HuH-7 (cell line): ENCODE results near the gene VWA8.
"Not testable (repeated sequence)": the region's sequence is repeated elsewhere in the genome, so short reads cannot be mapped to it uniquely, and the experiment has no call there.

Source experiments
- DNase-seq: peaks from one replicate; pipeline ENCODE4 v3.0.0; 2011; ENCODE audit warnings: low spot score

Gene VWA8

GRCh38 chr13:41588448-41588847, 372.5 kb downstream of the VWA8 start:
- DNase-seq = no peak

- no peak for DNase-seq
Measured at GRCh38 chr13:41587490-41587889, 373.4 kb downstream of the VWA8 start.

- no peak for DNase-seq
Measured at GRCh38 chr13:41586216-41586615, 374.7 kb downstream of the VWA8 start.

GRCh38 chr13:41582027-41582463, 378.9 kb downstream of the VWA8 start:
- no peak for DNase-seq

- no peak for DNase-seq
Measured at GRCh38 chr13:41580345-41580744, 380.6 kb downstream of the VWA8 start.

- DNase-seq = no peak
Measured at GRCh38 chr13:41579881-41580280, 381.0 kb downstream of the VWA8 start.

GRCh38 chr13:41579168-41579567, 381.7 kb downstream of the VWA8 start:
- DNase-seq = no peak

GRCh38 chr13:41578371-41578770, 382.5 kb downstream of the VWA8 start:
- no peak for DNase-seq

GRCh38 chr13:41577436-41577835, 383.5 kb downstream of the VWA8 start:
- DNase-seq = peak; percentile 34

GRCh38 chr13:41573640-41574039, 387.3 kb downstream of the VWA8 start:
- DNase-seq = not testable (repeated sequence)

- not testable (repeated sequence) for DNase-seq
Measured at GRCh38 chr13:41571817-41572340, 389.0 kb downstream of the VWA8 start.

- no peak for DNase-seq
Measured at GRCh38 chr13:41568972-41569351, 391.9 kb downstream of the VWA8 start.

- DNase-seq = no peak
Measured at GRCh38 chr13:41568143-41568971, 392.6 kb downstream of the VWA8 start.

GRCh38 chr13:41567363-41567762, 393.5 kb downstream of the VWA8 start:
- no peak for DNase-seq

- DNase-seq = no peak
Measured at GRCh38 chr13:41565846-41566245, 395.1 kb downstream of the VWA8 start.

GRCh38 chr13:41565216-41565615, 395.7 kb downstream of the VWA8 start:
- DNase-seq = no peak

- no peak for DNase-seq
Measured at GRCh38 chr13:41563984-41564365, 396.9 kb downstream of the VWA8 start.

GRCh38 chr13:41563341-41563983, 397.4 kb downstream of the VWA8 start:
- DNase-seq = no peak

- no peak for DNase-seq
Measured at GRCh38 chr13:41562541-41563178, 398.2 kb downstream of the VWA8 start.

- DNase-seq = no peak
Measured at GRCh38 chr13:41562083-41562482, 398.8 kb downstream of the VWA8 start.

GRCh38 chr13:41561170-41561569, 399.7 kb downstream of the VWA8 start:
- no peak for DNase-seq

- no peak for DNase-seq
Measured at GRCh38 chr13:41558781-41559560, 401.9 kb downstream of the VWA8 start.
